GM19328 (cell line): ENCODE measurements around the gene ZCCHC7.
"Not testable (repeated sequence)": the region's sequence is repeated elsewhere in the genome, so short reads cannot be mapped to it uniquely, and the experiment has no call there.

Experiments used
- ATAC-seq: cut with Tn5 transposase; IDR thresholded peaks from one replicate; pipeline ENCODE4 v1.9.1; 2021; ENCODE audit warnings: mild to moderate bottlenecking, moderate library complexity; ENCODE audit not compliant: unreplicated experiment

ZCCHC7 gene

DNA sequence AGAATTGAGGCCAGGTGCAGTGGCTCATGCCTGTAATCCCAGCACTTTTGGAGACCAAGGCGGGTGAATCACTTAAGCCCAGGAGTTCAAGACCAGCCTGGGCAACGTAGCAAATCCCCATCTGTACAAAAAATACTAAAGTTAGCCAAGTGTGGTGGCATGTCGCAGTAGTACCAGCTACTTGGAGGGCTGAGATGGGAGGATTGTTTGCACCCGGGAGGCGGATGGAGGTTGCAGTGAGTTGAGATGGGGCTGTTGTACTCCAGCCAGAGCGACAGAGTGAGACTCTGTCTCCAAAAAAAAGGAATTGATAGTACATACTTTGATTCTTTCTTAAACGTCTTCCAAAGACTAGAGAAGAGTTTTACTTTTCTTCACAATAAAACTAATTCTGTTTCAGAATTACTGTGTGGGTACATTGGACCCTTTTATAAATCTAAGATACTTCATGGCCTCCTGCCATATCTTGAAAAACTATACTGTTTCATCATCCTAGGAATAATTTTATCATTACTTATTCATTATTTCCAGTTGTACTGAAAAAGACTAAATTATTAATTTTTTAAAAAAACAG, 170.1 kb downstream of the ZCCHC7 start:
- no peak for ATAC-seq

DNA sequence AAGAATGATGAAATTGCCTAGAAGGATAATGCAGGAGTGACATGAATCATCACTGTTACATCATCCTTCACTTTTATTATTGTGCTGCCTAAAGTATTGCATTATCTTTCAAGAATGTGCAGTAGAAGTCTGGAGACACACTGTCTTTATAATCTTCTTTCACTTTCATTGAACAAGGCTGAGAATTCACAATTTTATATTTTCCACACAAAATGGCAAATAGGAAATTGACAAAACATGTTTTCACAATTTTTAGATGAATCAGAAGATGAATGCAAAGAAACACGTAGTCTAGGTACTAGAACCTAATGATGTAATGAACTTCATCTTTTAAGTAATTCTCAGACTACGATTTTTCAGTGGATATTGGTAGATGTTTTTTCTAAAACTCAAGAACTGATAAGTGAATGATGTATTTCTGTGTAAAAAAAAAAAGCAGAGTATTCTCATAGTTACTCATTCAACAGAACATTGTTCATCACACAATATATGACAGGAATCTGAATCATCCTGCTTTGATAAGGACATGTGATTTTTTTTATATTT, 170.6 kb downstream of the ZCCHC7 start:
- ATAC-seq, result no peak

DNA sequence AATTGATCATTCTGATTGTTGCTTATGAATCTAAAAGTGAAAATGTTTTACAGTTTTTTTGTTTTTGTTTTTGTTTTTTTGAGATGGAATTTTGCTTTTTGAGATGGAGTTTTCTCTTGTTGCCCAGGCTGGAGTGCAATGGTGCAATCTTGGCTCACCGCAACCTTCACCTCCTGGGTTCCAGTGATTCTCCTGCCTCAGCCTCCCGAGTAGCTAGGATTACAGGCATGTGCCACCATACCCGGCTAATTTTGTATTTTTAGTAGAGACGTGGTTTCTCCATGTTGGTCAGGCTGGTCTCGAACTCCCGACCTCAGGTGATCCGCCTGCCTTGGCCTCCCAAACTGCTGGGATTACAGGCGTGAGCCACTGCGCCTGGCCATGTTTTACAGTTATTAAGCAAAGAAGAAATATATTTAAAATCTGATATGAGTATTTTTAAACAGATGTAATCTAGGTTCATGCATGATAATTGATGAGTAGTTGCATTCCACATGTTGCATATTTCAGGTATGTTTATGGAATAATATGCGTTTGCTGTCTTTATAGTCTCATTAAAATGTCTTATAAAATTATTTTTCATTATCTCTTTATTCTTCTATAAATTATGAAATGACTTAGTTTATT, 171.4 kb downstream of the ZCCHC7 start:
- not testable (repeated sequence) for ATAC-seq

DNA sequence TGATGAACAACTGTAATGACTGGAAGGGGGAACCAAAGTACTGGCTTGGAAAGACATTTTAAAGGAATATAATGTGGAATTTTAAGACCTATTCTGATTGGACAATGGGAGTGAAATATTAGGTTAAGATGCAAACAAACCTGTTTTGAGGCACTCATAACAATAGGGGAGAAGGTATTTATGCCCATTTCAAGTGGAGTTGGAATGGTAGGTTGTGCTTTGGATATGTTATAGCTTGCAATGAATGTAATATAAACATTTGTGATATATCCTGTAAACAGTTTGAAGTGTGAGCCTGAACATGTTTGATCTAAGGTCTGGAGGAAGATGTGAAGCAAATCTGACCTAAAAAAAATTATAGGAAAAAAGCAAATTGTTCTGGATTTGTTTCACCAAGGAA, 172.5 kb downstream of the ZCCHC7 start:
- ATAC-seq, result no peak

DNA sequence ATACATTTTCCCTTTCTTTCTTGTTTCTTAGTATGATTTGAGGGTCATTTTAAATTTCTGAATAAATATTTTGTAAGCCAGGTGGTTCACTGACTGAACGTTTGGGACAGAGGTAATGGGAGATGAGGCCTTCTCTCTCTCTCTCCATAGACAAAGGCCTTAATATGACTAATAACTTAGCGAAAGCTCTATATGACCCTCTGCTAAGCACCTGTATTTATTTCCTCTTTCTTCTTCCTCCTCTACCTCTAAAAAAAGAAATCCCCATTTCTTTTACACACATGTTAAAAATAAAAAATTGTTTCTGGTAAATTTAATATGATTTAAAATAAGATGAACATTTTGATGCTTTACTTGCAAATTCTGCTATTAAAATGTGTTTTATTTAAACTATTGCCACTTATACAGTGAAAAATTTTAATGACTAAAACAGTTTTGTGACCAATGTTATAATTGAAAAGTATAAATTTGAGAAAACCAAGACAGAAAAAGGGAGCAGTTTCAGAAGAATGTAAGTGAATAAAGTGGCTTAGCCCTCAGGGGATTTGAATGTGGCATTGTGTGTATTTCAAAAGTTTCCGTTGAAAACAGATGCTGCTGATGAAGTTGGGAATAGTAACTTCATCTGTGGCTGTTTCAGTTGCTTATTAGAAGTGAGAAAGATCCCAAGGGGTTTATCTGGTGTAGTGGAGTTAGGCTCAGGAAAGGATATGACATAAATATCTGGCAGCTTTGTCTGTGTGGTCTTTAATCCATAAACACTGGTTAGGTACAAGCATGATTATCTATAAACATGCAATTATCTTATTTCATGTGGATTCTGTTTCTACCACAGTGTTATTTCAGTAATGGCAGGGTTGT, 173.5 kb downstream of the ZCCHC7 start:
- ATAC-seq, result no peak

DNA sequence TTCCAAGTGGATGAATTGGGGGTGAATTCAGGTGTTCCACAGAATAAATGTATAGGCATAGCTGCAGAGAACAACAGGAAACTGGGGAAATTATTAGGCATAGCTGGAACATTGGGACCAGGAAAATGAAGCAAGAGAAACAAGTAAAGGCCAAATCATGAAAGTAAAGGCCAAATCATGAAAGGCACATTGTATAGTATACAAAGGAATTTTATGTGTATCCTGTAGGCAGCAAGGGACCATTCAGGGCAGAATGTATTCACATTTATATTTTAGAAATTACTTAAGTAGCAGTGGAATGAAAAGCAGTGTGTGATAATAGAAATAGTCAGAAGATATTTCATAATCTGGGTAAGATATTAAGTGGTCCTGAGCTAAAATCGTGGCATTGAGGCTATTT, 174.8 kb downstream of the ZCCHC7 start:
- no peak for ATAC-seq

DNA sequence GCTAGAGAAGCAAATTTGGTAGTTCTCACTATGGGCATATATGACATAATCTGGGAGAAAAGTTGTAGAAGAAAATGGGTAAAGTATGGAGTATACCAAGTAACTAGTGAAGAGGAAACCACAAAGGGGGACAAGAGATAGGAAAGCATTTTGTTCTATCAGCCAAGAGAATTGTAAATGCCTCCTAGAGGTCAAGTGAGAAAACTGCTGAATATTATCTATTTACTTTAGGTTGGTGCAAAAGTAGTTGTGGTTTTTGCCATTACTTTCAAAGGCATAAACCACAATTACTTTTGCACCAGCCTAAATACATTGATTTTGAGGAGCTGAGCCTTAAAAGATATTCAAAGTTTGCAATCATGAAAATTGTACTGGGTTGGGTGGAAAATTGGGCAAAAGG, 175.4 kb downstream of the ZCCHC7 start:
- no peak for ATAC-seq

DNA sequence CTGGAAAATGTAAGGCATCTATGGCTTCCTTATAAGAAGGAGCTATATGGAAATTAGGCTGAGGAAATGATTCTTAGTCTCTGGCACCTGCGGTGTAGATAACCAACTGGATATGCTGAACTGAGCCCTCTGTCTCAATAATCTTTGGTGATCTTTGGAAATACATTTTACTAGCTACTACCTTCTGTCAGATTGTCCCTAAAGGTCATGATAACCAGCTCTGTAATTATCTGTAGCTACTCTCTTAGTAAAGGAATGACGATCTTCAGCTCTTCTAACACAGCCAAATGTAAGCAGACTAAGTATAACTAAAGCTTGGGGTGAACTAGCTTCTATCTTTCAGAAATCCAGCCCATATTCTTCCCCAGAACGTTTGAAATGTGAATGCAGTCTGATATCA, 177.2 kb downstream of the ZCCHC7 start:
- no peak for ATAC-seq

DNA sequence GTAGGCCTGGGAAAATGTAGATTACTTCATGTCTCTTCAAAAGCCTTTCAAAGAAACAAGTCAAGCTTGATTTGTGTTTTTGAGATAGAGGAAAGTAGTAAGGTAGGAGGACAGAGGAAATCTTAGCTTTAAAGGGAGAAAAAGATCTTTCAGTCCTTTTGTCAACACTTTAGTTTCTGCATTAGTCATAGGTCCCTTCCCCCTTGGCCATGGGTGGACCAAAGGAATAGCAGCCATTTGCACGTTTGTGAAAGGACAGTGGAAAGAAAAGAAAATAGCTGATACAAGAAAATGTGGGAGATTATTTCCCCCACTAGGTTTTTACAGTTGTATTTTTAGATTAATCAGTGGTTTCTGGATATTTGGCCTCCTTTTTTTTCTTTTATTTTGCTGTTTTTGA, 180.2 kb downstream of the ZCCHC7 start:
- no peak for ATAC-seq

DNA sequence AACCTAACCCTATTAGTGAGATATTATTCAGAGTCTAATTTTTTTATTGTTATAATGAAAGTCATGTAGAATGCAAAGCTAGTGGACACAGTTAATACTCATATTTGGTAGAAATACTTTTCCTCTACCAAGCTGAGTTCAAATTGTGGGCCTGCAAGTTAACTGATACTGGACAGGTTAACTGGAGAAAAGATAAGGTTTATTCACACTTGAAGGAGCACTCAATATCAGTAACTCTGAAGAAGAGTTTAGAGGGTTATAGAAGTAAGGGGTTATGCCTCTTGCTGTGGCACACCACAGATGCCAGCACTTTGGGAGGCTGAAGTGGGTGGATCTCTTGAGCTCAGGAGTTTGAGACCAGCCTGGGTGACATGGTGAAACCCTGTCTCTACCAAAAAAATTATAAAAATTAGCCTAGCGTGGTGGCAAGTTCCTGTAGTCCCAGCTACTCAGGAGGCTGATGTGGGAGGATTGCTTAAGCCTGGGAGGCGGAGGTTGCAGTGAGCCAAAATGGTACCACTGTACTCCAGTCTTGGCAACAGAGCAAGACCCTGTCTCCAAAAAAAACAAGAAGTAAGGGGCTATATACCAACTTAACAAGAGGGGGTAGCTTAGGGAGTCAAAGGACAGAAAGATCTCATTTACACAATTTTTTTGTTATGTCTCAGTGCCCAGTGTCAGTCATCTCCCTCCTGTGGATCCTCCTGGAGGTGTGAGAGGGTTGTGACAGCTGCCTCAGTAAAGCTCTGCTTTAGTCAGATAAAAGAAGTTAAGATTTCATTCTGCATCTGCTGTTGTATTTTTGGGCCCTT, 180.9 kb downstream of the ZCCHC7 start:
- ATAC-seq, result no peak

DNA sequence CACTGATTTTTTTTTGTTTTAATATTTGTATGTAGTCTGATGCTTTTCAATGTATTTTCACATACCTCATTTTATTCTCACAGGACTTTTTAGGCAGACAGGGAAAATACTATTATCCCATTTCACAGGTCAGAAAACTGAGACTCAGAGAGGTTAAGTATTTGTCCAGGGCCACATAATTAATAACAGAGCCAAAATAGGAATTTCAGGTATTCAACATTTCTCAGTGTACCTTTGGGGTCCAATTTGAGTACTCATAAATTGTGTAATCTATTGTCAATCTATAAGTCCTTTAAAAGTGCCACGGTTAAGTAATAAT, 181.4 kb downstream of the ZCCHC7 start:
- no peak for ATAC-seq

DNA sequence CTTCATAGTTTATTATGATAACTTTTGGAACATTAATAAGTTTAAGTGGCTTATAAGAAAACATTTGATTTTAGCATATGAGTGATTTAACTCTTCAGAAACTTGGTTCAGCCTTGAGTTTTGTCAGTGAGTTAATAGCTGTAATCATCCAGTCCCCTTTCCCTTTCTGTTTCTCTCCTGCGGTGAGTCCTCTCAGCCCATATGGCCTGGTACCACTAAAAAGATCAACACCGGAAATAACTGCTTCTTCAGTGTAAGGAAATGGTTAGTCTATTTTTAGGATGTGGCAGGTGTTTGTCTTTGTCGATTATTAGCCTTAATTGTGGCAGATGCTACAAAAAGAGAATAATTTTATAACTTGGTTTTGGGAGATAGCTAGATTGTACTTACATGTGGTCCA, 181.9 kb downstream of the ZCCHC7 start:
- ATAC-seq, result peak; percentile 77

DNA sequence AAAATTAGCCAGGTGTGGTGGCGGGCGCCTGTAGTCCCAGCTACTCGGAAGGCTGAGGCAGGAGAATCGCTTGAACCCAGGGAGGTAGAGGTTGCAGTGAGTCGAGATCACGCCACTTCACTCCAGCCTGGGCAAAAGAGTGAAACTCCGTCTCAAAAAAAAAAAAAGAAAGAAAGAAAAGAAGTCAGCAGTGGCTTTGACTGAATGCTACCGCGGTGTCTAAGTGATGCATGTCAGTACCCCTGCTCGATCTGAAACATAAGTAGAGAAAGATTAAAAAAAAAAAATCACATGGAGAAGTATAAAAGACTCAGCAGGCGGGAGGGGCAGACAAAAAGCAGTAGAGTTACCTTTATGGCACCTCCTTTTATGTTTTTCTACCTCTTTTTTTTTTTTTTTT, 182.9 kb downstream of the ZCCHC7 start:
- not testable (repeated sequence) for ATAC-seq

DNA sequence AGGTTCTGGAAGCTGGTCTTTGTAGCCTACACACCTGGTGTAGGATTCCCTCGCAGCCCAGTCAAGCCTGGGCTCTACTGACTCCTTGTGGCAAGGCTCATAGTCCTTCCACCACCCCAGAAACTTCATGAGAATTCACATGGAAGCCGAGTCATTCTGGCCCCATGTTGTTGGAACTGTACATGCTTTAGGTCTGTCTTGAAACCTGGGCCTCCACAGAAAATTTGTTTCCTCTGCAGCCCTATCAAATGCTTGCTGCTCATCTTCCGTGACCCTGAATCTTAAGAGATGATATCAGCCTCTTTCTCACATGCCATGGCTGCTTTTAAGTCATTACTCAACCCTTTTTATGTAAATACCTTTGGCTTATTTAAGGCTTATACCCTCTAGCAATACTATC, 188.8 kb downstream of the ZCCHC7 start:
- ATAC-seq, result no peak

DNA sequence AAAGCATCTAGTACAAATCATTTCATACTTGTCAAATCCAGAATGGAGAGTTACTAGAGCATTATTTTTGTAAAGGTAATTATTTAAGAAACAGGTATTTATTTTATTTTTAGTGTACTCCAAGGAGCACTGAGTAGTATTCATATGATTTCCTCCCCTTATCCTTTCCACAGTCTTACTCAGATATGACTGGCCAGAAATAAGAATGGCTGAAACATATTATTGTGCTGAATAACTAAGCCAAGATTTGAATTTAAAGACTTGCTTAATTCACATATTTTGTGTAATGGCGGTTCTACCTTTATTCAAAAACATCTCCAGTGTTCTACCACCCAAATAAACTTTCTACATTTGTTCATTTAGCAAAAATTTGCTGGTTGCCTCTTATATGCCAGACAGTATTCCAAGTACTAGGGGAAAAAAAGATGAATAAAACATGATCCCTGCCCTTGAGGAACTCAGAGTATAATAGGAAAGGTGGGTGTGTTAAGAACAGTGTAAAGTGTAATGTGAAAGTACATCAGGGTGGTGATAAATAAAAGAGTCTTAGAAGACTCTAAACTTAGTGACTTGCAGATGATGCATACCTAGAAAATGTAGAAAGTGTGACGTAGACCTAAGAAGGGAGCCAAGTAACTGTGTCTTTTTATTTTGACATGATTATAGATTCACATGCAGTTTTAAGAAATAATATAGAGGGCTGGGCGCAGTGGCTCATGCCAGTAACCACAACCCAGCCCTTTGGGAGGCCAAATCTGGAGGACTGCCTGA, 191.7 kb downstream of the ZCCHC7 start:
- ATAC-seq, result no peak

DNA sequence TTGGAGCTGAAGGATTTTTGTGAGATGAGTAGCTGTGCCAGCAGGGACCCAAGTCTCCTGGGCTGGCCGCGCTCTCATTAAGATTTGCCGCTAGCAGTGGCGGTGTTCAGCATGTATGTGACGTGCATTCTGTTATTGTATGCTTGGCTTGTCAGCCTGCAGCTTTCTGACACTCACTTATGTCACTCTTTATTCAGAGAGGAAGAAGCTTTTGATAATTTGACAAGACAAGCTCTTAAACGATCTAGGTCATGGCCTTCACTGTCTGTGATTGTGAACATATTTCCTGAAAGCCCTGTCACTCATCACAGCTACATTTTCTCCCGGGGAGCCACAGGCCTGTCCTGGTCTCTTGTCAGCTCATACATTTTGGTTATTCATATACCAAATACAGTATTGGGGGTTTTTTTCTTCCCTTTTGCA, 203.9 kb downstream of the ZCCHC7 start:
- ATAC-seq, result peak; percentile 42

DNA sequence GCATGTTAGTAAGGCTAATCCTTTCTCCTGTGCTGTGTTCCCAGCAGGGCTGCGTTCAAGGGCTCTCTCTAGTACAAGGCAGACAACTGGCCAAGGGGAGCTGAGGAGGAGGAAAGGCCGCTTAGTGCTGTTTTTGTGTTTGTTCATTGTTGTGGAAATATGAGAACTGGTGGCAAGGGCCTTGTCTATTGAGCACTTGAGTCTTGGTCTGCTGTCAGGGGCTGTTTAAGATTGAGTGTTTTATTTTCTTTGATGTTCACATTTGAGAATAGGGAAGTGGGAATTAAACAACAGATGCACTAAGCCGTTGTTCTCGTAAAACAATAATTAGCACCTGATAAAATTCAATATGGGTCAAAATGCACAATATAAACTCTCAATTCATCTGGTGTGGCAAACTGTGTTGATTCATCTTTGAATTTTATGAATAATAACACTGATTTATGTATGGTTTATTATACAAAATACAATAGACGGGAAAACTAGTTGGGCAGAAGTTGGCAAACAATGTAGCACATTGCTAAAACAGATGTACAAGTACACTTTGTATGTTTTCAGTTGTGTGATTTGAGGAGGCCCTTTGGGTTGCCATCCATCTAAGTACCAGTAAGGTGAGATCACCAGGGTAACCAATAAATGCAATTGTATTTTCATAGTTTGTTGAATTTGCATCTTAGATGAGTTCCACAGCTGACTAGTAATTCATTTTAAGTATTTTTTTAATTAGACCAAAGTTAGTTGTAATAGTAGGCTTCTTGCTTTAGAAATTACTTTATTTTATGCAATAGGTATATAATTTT, 204.5 kb downstream of the ZCCHC7 start:
- peak; percentile 33 for ATAC-seq

DNA sequence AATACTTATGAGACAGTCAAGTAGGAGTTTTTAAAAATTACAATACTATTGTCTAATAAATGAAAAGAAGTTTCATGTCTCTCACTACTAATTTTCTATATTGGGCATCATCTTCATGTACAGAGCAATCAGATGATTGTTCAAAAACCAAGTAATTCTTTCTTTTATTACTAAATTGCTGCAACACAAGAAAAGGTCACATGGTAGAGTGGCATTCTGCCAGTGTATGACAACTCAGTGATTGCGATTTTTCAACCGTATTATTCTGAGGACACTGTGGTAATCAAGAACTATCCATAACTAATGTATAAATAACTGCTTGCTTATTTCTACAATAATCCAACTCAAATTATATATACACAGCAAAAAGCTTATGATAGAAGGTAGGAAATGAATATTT, 205.4 kb downstream of the ZCCHC7 start:
- no peak for ATAC-seq

DNA sequence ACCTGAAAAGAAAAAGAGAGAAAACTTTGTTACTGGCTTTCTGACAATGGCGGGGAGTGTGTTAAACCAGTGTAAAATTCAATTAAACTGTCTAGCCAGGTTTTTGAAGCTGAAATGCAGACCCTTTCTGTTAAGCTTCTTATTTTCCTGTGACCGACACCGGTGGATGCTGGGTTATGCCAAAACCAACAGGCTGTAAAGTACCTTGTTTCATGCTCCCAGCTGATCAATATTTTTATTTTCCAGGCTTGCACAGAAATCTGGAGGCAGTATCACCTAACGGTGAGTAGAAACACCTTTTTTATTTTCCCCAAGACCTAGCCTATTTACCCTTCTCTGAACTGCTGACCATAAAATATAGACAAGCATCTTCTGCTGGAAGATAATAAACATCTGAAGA, 207.2 kb downstream of the ZCCHC7 start:
- no peak for ATAC-seq
